Activated T-cell treated with anti-CD3 and anti-CD28 coated beads, Interleukin-2, amount 50 U/mL, for 72 hours (primary cell): Measurements from ENCODE around the gene KRT16. TPM values are rescaled to one million over a fixed set of nuclear protein-coding genes. Genes with fewer than 3 reads are reported as not detected.
"Not testable (repeated sequence)": the region's sequence is repeated elsewhere in the genome, so short reads cannot be mapped to it uniquely, and the experiment has no call there.

Experiments
- ATAC-seq, 2 donors: fragments of 150-1000 bp; cut with Tn5 transposase; replicated peaks in 1 of 2; 2 replicates each; pipeline ENCODE4 v1.10.0; 2021; ENCODE audit warnings: moderate library complexity in 2 of 2, mild to moderate bottlenecking in 1 of 2
- DNase-seq, 2 donors: peaks; one replicate each; pipeline ENCODE4 v3.0.0; 2021 to 2022; ENCODE audit warnings: mixed read lengths in 1 of 2
- H3K27ac Mint-ChIP-seq: one replicate; pipeline ENCODE4 v1.8.0; 2022; ENCODE audit warnings: mild to moderate bottlenecking, moderate library complexity, mixed read lengths
- H3K27me3 Mint-ChIP-seq: one replicate; pipeline ENCODE4 v1.8.0; 2022; ENCODE audit warnings: low read depth, mixed read lengths
- H3K36me3 Mint-ChIP-seq, 2 donors: one replicate each; pipeline ENCODE4 v1.8.0; 2022; ENCODE audit warnings: mixed read lengths in 2 of 2, mild to moderate bottlenecking in 1 of 2; ENCODE audit not compliant: insufficient read depth in 2 of 2
- H3K4me1 Mint-ChIP-seq: one replicate; pipeline ENCODE4 v1.8.0; 2022; ENCODE audit warnings: low read depth, mixed read lengths
- H3K4me3 Mint-ChIP-seq, 2 donors: one replicate each; pipeline ENCODE4 v1.8.0; 2022; ENCODE audit warnings: mild to moderate bottlenecking in 2 of 2, mixed read lengths in 2 of 2, moderate library complexity in 2 of 2
- H3K9me3 Mint-ChIP-seq, 2 donors: one replicate each; pipeline ENCODE4 v1.8.0; 2022; ENCODE audit warnings: mixed read lengths in 2 of 2
- total RNA-seq, 2 donors: library from RNA; stranded (reverse); gene quantifications; one replicate each; pipeline ENCODE4 v1.2.3, GENCODE V29; 2022

Gene KRT16
- total RNA-seq, 2 donors from 2014 or later = not detected

DNA sequence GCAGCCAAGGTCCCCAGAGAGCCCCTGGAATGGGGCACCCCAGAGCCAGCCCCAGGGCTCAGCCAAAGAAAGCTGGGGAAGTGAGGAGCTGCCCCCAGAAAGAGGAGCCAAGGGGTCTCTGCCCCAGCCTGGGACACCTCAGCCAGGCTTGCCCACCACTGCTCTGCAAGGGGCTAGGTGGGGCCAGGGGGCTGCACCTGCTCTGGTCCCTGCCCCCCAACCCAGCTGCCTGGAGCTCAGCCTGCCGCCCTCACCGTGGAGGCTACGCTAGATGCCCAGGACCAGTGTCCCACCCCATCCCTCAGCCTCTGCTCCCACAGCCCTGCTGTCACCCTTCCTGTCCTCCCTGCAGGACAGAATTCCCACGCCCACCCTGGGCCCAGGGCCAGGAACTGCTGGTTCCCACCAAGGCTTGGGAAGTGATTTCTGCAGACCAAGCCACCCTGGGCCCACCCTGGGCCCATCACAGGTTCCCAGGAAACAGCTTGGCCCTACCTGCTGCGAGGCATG is 39.9 kb upstream of the KRT16 start:
- peaks cover 10% of the 10 kb centered on the region for H3K4me1 Mint-ChIP-seq
- DNase-seq (no peak), ATAC-seq (no peak)
- H3K9me3 Mint-ChIP-seq = no peaks in the 10 kb centered on the region
- no peak overlapping the region for H3K4me3 Mint-ChIP-seq
- H3K36me3 Mint-ChIP-seq = no peaks in the 10 kb centered on the region
- no peak overlapping the region for H3K27ac Mint-ChIP-seq
- no peaks in the 10 kb centered on the region for H3K27me3 Mint-ChIP-seq

DNA sequence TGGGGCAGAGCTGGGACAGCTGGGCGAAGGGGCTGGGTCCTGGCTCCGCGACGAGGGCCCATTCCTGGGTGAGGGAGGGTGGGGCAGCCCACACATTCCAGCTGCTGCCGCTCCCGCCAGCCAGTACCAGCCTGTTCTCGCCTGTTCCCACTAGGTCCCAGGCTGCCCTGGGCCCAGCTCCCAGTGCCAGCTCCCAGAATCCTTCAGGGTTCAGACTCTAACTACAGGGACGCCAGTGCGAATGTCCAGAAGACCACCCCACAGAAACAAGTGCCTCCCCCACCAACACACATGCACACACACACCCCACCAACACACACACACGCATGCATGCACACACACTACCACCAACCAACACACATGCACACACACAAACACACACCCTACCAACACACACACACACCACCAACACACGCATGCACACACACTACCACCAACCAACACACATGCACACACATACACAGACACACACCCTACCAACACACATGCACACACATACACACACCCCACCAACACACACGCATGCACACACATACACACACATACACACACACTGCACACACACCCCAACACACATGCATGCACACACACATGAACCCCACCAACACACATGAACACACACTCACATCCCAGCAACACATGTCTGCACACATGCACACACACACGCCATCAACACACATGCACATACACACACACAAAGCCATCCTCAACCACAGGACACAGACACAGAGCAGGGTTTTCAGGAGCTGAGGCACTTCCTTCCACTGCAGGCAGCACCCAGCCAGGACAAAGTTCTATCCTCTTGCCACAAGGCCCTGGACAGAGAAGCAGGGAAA is 39.3 kb upstream of the KRT16 start:
- H3K27ac Mint-ChIP-seq = no peak overlapping the region
- ATAC-seq (no peak), DNase-seq (no peak)
- H3K9me3 Mint-ChIP-seq = no peaks in the 10 kb centered on the region
- H3K36me3 Mint-ChIP-seq = no peaks in the 10 kb centered on the region
- peaks cover 10% of the 10 kb centered on the region for H3K4me1 Mint-ChIP-seq
- no peak overlapping the region for H3K4me3 Mint-ChIP-seq
- H3K27me3 Mint-ChIP-seq = no peaks in the 10 kb centered on the region

DNA sequence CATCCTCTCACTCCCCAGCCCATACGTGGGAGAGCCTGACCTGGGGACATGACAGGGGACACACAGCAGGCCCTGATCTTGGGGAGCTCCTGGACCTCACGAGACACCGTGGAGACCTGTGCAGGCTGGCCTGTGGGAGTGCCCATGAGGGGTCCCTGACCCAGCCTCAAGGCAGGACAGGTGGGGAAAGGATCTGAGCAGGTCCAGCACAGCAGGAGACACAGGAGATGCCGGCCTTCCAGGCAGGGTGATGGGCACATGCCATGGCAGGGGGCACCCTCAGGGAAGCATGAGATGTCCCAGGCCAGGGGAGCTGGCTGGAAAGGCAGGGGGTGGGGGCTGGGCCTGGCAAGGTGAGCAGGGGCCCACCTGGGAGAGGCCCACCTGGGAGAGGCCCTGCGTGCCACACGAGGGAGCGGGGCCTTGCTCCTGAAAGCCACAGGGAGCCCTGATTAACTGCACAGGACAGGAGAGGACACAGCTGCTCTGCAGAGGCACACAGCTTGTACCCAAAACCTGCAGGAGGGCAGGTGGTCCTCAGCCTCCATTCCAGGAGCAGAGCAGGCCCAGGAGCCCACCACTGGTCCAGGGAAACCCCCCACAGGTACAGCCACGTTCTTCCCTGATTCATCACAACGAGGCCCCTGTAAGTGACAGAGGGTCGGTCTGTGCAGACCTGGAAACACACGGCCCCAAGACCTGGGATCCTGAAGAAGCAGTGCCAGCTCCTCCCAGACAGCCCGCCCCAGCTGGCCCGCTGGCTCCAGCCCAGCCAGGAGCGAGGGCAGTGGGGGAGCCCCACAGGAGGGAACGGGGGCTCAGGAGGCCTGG is 38.4 kb upstream of the KRT16 start:
- DNase-seq (no peak), ATAC-seq (no peak)
- H3K27me3 Mint-ChIP-seq = no peaks in the 10 kb centered on the region
- H3K4me1 Mint-ChIP-seq = peaks cover 10% of the 10 kb centered on the region
- H3K9me3 Mint-ChIP-seq = no peaks in the 10 kb centered on the region
- H3K4me3 Mint-ChIP-seq = no peak overlapping the region
- no peak overlapping the region for H3K27ac Mint-ChIP-seq
- no peaks in the 10 kb centered on the region for H3K36me3 Mint-ChIP-seq

DNA sequence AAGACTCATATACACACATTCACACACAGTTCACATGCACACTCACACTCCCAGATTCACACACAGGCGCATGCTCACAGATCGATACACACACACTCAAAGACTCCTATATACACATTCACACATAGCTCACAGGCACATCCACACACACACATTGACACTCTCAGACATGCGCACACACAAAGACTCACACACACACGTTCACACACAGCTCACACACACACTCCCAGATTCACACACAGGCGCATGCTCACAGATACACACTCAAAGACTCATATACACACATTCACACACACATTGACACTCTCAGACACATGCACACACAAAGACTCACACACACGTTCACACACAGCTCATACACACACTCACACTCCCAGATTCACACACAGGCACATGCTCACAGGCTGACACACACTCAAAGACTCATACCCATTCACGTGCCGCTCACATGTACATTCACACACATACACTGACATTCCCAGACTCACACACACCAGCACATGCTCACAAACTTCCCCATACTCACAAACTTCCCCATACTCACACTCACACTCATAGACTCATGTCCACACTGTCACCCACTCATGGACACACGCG is 37.5 kb upstream of the KRT16 start:
- no peak overlapping the region for H3K27ac Mint-ChIP-seq
- no peaks in the 10 kb centered on the region for H3K9me3 Mint-ChIP-seq
- H3K4me1 Mint-ChIP-seq = peaks cover 10% of the 10 kb centered on the region
- no peak for ATAC-seq
- H3K27me3 Mint-ChIP-seq = no peaks in the 10 kb centered on the region
- DNase-seq = no peak
- H3K4me3 Mint-ChIP-seq = no peak overlapping the region
- no peaks in the 10 kb centered on the region for H3K36me3 Mint-ChIP-seq

DNA sequence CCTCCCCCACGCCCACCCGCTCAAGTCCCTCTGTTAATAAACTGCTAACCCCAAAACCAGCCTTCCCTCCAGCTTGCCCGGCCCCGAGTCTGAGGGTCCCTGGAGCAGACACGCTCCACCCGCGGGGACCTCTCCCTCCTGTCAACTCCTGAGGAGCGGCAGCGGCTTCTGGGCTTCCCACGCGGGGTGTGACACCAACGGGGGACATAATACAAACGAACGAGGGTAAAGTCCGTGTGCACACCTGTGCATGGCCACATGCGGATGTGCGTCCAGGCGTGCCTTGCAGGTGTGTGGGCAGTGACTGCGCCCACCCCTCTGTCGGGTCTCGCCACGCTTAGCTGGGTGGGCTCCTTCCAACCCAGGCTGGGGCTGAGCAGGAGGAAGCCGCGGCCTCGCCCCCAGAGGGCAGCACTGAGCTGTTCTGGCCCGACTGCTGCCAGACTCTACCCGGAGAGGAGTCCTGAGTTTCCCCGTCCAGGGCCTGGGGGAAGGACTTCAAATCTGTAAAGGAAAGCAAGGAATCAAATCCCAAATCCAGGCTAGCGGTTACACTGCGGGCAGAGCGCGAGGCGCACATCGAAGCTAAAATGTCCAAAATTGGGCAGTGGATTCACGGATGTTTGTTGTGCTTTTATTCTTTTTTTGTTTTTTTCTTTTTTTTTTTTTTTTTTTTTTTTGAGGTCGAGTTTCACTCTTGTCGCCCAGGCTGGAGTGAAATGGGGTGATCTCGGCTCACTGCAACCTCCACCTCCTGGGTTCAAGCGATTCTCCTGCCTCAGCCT is 36.0 kb upstream of the KRT16 start:
- Mint-ChIP-seq H3K27me3 (no peaks in the 10 kb centered on the region), H3K4me3 (peak overlapping the region; percentile 70 to 76), H3K9me3 (no peaks in the 10 kb centered on the region), H3K4me1 (peaks cover 10% of the 10 kb centered on the region), H3K36me3 (no peaks in the 10 kb centered on the region), H3K27ac (no peak overlapping the region)
- peak; percentile 88 to 92 for DNase-seq
- peak; percentile 89 to 92 for ATAC-seq

DNA sequence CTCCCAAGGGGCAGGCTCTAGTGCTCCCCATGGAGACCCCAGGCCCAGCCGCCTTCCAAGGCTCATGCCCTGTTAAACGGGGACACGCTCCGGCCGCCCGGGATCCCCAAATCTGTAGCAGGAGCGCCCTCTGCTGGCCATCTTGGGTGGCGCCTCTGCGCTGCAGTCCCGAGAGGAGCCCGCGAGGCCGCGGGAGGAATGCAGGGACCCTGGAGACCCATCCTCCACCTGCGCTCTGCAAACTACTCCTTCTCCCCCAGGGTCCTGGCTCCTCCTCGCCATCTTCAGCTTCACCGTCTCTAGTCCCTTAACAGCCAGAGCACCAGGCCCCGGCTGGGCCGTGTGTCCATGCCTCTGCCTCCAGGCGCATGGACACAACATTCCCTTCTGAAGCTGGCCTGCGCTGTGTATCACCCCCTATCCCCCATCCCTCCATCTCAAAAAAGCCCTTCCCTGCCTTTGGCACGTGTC is 35.4 kb upstream of the KRT16 start:
- H3K4me3 Mint-ChIP-seq = peak overlapping the region; percentile 70 to 76
- ATAC-seq = peak; percentile 80 to 82
- no peaks in the 10 kb centered on the region for H3K36me3 Mint-ChIP-seq
- peak; percentile 86 to 93 for DNase-seq
- no peaks in the 10 kb centered on the region for H3K27me3 Mint-ChIP-seq
- peaks cover 10% of the 10 kb centered on the region for H3K4me1 Mint-ChIP-seq
- no peak overlapping the region for H3K27ac Mint-ChIP-seq
- no peaks in the 10 kb centered on the region for H3K9me3 Mint-ChIP-seq

DNA sequence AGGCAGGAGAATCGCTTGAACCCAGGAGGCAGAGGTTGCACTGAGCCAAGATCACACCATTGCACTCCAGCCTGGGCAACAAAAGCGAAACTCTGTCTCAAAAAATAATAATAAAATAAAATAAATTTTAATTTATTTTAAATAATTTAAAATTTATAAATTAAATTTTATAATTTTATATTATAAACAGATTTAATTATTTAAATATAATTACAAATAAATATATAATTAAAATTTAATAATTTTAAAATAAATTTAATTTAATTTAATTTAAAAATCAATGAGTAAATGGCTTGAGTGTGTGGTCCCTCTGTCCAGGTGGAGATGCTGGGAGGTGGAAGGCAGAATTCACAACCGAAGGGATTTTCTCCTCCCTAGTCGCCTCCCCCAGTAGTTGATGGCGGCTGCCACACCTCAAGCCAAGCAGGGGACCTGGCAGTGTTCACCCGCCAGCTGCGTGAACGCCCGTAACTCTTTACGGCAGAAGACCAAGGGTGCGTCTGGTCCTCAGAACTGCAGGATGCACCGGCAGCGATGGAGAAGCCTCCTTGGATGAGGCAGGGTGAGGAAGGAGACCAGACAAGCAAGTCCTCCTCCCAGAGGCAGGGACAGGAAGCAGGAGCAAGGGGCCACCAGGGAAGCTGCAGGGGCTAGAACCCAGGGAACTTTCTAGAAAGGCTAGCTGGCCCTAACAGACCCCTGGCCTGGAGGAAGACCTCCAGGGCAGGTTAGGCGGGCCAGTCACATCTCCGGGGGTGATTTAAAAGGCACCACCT is 34.7 kb upstream of the KRT16 start:
- ATAC-seq (no peak), DNase-seq (no peak)
- no peak overlapping the region for H3K4me3 Mint-ChIP-seq
- H3K27me3 Mint-ChIP-seq = no peaks in the 10 kb centered on the region
- H3K27ac Mint-ChIP-seq = no peak overlapping the region
- no peaks in the 10 kb centered on the region for H3K9me3 Mint-ChIP-seq
- peaks cover 10% of the 10 kb centered on the region for H3K4me1 Mint-ChIP-seq
- no peaks in the 10 kb centered on the region for H3K36me3 Mint-ChIP-seq

DNA sequence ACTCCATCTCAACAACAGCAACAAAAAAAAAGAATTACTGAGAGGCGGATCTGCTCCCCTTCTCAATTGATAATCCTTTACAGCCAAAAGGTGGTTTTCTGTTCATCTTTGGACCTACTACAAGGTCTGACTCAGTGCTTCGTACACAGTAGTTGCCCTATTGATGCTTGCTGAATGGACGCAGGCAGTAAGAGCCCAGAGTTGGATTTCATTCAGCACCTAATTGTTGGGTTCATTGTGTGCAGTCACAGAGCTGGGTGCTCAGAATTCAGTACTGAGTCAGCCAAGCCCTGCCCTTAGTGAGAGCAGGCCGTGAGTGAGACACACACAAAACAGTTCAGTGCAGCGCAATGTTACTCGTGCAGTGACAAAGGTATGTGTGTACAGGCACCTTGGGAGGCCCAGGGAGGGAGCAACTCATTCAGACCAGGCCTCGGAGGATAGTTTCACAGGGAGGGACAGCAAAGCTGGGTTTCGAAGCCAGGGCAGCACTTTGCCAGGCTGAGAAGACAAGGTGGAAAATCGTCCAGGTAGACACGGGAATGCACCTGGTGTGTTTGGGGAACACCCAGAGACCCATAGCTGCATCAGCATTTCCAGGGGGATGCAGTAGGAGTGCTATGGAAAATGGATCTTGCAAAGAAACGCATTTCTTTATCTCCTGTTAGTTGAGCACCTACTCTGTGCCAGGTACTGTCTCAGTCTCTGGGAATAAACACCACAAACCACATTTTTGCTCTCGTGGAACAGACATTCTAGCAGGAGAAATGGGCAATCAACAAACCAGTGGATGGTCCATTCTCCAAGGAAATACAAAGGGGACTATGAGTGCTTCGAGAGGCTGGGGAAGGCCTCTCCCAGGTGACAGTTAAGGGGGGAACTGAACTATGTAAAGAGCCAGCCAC is 29.9 kb upstream of the KRT16 start:
- Mint-ChIP-seq H3K27me3 (no peaks in the 10 kb centered on the region), H3K9me3 (no peaks in the 10 kb centered on the region), H3K36me3 (no peaks in the 10 kb centered on the region), H3K4me3 (no peak overlapping the region), H3K27ac (no peak overlapping the region), H3K4me1 (no peaks in the 10 kb centered on the region)
- DNase-seq = no peak
- ATAC-seq = no peak

DNA sequence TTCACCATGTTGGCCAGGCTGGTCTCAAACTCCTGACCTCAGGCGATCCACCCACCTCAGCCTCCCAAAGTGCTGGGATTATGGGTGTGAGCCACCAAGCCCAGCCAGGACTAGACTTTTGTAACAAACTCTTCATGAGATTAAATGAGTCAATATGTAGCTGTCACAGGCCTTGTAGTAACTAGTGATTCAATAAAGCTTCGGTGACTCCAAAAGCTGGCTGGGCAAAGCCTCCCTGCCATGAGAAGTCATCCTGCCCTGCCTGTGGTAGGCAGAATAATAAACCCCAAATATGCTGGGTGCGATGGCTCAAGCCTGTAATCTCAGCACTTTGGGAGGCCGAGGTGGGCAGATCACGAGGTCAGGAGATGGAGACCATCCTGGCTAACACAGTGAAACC is 28.0 kb upstream of the KRT16 start:
- DNase-seq, H3K4me1 Mint-ChIP-seq, H3K4me3 Mint-ChIP-seq, H3K9me3 Mint-ChIP-seq, ATAC-seq, H3K27me3 Mint-ChIP-seq, H3K36me3 Mint-ChIP-seq, H3K27ac Mint-ChIP-seq: not testable (repeated sequence)

DNA sequence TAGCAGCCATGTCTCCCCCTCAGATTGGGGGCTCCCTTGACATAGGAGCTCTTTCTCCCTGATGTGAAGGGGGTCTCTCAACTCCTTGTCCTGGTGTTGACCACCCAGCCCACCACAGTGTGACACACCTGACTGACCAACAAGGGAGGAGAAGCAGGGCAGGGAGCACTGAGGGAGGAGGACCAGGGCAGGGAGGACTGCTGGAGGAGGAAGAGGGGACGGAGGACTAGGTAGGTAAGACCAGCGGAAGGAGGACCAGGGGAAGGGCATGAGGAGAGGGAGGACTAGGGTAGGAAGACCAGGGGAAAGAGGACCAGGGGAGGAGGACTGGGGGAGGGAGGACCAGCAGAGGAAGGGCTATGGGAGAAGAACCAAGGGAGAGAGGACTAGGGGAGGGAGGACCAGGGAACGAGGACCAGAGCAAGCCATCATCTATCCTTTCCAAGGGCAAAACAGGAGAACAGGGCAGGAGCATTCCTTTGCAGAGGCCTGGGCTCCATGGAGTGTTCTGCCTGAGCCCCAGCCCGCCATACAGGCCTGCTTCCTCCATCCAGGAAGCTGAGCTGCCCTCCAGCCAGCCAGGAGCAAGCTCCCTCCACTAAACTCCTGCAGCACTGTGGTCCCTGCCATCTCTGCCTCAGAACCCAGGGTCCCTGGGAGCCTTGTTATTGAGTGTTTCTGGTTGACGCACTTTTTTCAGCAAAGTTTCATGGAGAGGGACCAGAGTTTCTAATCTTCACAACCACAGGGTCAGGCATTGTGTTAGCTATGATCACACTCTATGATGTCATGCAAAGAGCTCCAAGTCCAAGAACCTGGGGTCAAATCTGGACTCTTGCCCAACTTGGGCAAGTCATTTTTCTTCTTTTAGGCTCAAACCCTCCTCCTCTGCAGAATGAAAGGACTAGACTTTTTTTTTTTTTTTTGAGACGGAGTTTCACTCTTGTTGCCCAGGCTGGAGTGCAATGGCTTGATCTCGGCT is 27.2 kb upstream of the KRT16 start:
- no peaks in the 10 kb centered on the region for H3K36me3 Mint-ChIP-seq
- DNase-seq = no peak
- no peak for ATAC-seq
- H3K27me3 Mint-ChIP-seq = no peaks in the 10 kb centered on the region
- H3K9me3 Mint-ChIP-seq = no peaks in the 10 kb centered on the region
- no peak overlapping the region for H3K27ac Mint-ChIP-seq
- H3K4me3 Mint-ChIP-seq = no peak overlapping the region
- H3K4me1 Mint-ChIP-seq = no peaks in the 10 kb centered on the region
